GM19351 (cell line): ENCODE results near the gene HNRNPL.
"Not testable (repeated sequence)": the region's sequence is repeated elsewhere in the genome, so short reads cannot be mapped to it uniquely, and the experiment has no call there.

Experiments used
- ATAC-seq: cut with Tn5 transposase; IDR thresholded peaks from one replicate; pipeline ENCODE4 v1.9.1; 2021; ENCODE audit warnings: mild to moderate bottlenecking, moderate library complexity; ENCODE audit not compliant: unreplicated experiment

The HNRNPL gene

GRCh38 chr19:38869836-38870607, 20.2 kb upstream of the HNRNPL start:
- no peak for ATAC-seq

DNA sequence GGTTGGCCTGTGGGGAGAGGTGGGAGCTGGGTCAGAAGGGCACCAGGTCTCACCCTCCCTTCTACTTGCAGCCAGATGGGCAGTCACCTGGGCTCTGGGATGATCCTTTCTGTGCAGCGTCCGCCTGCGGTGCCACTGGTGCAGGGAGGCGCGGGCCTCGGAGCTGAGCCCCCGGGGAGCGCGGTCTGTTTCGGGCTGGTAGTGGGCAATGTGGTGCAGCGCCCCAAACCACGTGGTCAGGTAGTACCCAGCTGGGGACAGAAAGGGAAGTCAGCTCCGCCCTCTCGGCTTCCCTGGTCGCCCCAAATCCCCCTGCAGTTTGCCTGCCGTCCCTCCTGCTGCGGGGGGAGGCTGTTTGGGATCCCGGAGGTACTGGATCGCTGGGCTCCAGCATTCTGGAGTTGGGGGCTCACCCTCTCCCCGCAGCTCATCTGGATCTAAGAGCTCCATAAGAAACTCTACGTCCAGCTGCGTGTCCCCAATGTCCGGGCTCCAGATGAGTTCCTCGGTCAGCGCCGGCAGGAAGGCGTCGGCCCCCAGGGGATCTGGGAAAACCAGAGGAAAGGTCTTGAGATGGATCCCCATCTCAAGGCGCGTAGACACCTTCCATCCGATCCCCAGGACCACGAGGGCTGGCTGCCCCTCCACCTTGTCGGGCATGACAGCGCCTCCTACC, 19.5 kb upstream of the HNRNPL start:
- ATAC-seq, result no peak

- no peak for ATAC-seq
Observed at GRCh38 chr19:38868551-38868950, 18.8 kb upstream of the HNRNPL start.

DNA sequence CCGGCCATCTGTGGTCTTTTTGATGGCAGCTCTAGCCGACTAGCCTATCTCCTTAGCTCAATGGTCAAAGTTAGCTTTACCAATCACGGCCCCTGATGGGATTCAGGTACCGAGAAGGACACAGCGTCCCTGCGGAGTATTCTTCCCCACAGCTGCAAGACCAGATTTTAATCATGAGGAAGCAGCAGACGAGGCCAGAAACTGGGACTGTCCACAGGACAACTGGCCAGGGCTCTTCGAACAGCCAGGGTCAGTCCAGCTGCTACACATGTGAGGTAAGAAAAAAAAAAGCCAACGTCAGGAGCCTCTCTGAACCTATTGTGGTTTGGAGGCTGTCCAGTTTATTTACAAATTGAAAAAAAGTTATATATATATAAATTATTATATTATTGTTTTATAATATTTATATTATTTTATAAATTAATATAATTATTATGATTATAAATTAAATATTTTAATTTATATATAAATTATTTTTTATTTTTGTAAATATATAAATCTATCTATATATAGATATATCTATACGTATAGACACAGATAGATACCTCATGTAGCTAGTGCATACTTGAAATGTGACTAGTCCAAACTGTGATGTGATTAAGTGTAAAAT, 17.5 kb upstream of the HNRNPL start:
- no peak for ATAC-seq

GRCh38 chr19:38862321-38863059, 12.7 kb upstream of the HNRNPL start:
- ATAC-seq, result no peak

DNA sequence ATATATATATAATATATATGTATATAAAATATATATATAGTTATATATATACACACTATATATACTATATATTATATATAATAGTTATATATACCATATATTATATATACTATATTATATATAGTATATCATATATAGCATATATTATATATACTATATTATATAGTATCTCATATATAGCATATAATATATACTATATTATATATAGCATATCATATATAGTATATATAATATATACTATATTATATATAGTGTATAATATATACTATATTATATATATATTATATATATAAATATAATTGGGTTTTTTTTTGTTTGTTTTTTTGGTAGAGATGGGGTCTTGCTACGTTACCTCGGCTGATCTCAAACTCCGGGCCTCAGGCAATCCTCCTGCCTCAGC, 11.6 kb upstream of the HNRNPL start:
- no peak for ATAC-seq

- not testable (repeated sequence) for ATAC-seq
Observed at GRCh38 chr19:38859631-38860204, 9.9 kb upstream of the HNRNPL start.

DNA sequence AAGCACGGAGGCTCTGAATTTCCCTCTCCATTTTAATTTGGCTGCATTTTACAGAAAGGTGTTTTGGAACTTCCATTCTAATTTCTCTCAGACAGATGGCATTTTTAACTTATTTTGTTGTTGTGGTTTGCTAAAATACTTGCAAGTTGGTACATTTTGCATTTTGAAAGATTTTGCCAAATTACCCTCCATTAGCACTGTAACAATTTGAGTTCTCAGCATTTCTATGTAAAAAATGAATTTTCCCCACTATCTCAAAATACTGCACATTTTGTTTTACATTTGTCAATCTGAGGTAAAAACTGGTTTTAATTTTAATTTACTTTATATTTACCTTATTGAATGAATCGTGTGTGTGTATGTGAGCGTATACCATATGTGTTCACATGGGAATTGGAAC, 7.0 kb upstream of the HNRNPL start:
- ATAC-seq, result no peak

DNA sequence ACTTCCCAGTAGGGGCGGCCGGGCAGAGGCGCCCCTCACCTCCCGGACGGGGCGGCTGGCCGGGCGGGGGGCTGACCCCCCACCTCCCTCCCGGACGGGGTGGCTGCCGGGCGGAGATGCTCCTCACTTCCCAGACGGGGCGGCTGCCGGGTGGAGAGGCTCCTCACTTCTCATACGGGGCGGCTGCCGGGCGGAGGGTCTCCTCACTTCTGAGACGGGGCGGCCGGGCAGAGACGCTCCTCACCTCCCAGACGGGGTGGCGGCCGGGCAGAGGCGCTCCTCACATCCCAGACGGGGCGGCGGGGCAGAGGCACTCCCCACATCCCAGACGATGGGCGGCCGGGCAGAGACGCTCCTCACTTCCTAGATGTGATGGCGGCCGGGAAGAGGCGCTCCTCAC, 6.0 kb upstream of the HNRNPL start:
- not testable (repeated sequence) for ATAC-seq

- ATAC-seq, result not testable (repeated sequence)
Observed at GRCh38 chr19:38854961-38855360, 5.2 kb upstream of the HNRNPL start.

- no peak for ATAC-seq
Observed at GRCh38 chr19:38853214-38853613, 3.4 kb upstream of the HNRNPL start.

GRCh38 chr19:38852231-38853044, 2.7 kb upstream of the HNRNPL start:
- no peak for ATAC-seq

DNA sequence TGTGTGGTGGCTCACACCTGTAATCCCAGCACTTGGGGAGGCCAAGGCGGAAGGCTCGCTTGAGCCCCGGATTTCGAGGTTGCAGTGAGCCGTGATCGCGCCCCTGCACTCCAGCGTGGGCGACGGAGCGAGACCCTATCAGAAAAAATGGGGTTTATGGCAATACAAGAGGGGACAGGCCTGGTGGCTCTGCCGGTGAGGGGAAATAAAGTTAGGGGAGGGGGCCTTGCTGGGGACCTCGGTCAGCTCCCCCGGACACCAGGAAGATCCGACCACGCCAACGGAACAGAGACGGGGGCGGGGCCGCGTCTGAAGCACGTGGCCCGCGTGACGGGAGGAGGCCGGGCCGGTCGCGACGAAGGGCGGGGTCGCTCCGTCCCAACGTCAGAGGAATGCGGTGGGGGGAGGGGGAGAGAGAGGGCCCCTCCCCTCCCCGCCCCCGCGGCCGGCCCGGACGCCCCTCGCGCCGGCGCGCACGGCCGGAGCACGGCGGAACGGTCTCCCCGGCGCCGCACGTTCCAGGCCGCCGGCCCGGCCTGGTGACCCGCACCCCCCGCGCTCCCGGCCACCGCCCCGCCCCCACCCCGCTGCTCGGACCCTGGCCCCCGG, 1.9 kb upstream of the HNRNPL start:
- ATAC-seq, result no peak

GRCh38 chr19:38850976-38851621, 1.3 kb upstream of the HNRNPL start:
- no peak for ATAC-seq

DNA sequence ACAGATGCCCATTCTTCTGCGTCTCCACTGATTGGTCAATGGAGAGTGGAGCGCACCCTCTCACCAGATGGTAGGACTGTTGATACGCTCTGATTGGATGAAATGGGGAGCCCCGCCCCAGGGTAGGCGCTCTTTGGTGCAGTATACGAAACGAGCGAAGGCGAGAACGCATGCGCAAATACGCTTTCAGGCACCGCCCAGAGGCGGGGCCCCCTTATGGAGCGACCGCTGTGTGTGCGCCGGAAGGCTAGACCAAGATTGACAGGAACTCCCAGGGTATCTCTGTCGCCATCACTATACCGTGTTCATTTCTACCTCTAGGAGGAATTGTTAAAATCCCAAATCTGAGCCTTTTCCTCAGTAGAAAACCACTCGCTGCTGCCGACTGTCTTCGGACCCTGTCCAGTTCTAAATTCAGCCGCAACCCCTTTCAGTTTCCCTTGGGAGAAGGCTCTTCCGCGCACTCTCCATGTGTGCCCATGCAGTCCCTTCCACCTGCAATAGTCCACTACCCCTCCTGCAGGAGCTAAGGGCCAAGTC, 720 bp upstream of the HNRNPL start:
- peak; percentile 59 for ATAC-seq

DNA sequence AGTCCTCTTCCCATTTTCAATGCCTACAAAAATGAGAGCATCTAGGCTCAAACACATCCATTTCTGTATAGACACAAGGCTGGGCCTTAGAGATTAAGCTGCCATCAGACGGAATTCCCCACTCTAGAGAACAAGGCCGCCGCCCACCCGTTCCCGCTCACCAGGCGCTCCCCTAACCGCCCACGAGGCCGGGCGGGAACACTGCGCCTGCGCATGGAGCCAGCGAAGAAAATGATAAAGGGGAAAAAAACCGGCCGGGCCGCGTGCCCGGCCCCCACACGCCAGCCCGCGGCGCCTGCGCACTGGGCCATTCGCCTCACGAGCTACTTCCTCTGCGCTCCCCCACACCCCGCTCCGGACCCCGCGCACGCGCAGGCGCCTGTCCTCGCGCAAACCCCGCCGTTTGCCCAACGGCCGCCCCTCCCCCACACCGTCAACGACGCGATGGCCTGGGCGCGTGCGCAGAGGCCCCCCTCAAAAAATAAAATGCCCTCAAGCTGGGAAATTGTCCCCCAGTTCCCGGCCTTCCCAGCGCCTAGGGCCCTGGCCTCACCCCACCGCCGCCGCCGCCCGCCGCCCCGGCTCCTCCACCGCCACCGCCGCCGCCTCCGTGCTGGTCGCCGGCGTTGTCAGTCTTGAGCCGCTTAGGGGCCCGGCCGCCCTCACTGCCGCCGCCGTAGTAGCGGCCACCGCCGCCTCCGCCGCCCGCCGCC, 483 bp downstream of the HNRNPL start:
- ATAC-seq, result no peak

DNA sequence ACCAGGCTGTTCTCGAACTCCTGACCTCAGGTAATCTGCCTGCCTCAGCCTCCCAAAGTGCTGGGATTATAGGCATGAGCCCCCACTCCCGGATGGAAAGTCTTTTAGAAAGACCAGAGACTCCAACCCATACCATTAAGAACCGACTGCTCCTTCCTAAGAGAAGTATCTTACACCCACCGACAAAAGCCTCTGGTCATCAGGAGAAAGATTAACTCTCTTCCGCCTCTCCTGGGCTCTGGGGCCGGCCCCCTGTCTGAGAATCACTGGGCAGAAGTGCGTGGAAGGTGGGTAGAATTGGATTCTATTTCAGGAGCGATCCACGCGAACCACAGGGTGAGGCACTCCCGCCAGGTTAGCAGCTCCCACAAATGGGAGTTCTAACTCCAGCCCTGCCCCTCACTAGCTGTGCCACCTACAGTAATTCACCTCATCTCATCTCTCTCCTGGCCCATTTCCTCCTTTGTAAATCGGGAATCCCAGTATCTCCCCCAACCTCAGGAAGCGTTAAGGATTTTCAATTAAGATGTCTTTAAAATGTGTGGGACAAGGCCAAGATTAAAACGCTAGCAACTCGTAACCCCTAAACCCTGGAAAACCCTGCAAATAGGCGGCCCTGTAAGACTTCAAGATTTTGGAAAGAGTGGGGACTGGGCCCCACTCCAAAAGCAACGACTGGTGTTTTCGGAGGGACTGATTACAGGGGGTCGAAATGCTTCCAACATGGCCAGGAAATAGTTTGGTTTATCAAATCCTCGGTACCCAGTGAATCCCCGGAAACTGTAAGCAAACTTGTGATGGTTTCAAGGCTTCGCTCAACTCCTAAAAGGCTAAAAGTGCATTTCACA, 1.3 kb downstream of the HNRNPL start:
- no peak for ATAC-seq
